Loucy (cell line): ENCODE measurements around the gene AK4.
"Not testable (repeated sequence)": the region's sequence is repeated elsewhere in the genome, so short reads cannot be mapped to it uniquely, and the experiment has no call there.

Source experiments
- H2AFZ ChIP-seq: fragments of 200-600 bp; sonication (generic); 2 replicates; pipeline ENCODE4 v1.6.0; 2016; ENCODE audit warnings: antibody characterized with exemption, mild to moderate bottlenecking, low read length, moderate library complexity
- H3F3A ChIP-seq: fragments of 200-600 bp; 2 replicates; pipeline ENCODE4 v1.6.0; 2016; ENCODE audit warnings: antibody characterized with exemption, low read depth, mild to moderate bottlenecking
- H3K27me3 ChIP-seq: fragments of 200-600 bp; sonication (generic); 2 replicates; pipeline ENCODE4 v1.6.1; 2014; ENCODE audit warnings: low read length, mild to moderate bottlenecking; ENCODE audit not compliant: insufficient read depth, poor library complexity, severe bottlenecking
- H3K36me3 ChIP-seq: fragments of 200-600 bp; sonication (generic); 2 replicates; pipeline ENCODE4 v1.6.1; 2016; ENCODE audit warnings: low read length; ENCODE audit not compliant: insufficient read depth
- H3K4me1 ChIP-seq: fragments of 200-600 bp; sonication (generic); 2 replicates; pipeline ENCODE4 v1.5.1; 2014; ENCODE audit warnings: low read length, mild to moderate bottlenecking; ENCODE audit not compliant: insufficient read depth, poor library complexity, severe bottlenecking
- H3K4me2 ChIP-seq: fragments of 200-600 bp; sonication (generic); 2 replicates; pipeline ENCODE4 v1.6.0; 2014; ENCODE audit warnings: antibody characterized with exemption, low read length, low read depth, mild to moderate bottlenecking; ENCODE audit not compliant: poor library complexity, severe bottlenecking
- H3K4me3 ChIP-seq: fragments of 200-600 bp; sonication (generic); 2 replicates; pipeline ENCODE4 v1.5.1; 2014; ENCODE audit warnings: low read length, mild to moderate bottlenecking, mixed read lengths; ENCODE audit not compliant: poor library complexity, severe bottlenecking
- H3K79me2 ChIP-seq: fragments of 200-600 bp; sonication (generic); 2 replicates; pipeline ENCODE4 v1.6.1; 2014; ENCODE audit warnings: low read length; ENCODE audit not compliant: insufficient read depth
- H3K9ac ChIP-seq: fragments of 200-600 bp; sonication (generic); 2 replicates; pipeline ENCODE4 v1.6.0; 2014; ENCODE audit warnings: mild to moderate bottlenecking, low read depth, low read length, moderate library complexity; ENCODE audit not compliant: poor library complexity, severe bottlenecking
- H3K9me2 ChIP-seq: fragments of 200-600 bp; sonication (generic); replicated peaks from 2 replicates; pipeline ENCODE4 v1.6.1; 2016; ENCODE audit warnings: low read depth, low read length, mixed read lengths
- H3K9me3 ChIP-seq: fragments of 200-600 bp; sonication (generic); 2 replicates; pipeline ENCODE4 v1.6.1; 2014; ENCODE audit warnings: mild to moderate bottlenecking, antibody characterized with exemption, low read length, low read depth; ENCODE audit not compliant: insufficient read depth
- H4K20me1 ChIP-seq: fragments of 200-600 bp; sonication (generic); 2 replicates; pipeline ENCODE4 v1.6.0; 2014; ENCODE audit warnings: antibody characterized with exemption, low read length, mild to moderate bottlenecking; ENCODE audit not compliant: insufficient read depth, poor library complexity, severe bottlenecking
- EZH2phosphoT487 ChIP-seq: fragments of 200-600 bp; IDR thresholded peaks from 2 replicates; pipeline ENCODE4 v1.6.1; 2018; ENCODE audit warnings: antibody characterized with exemption, mild to moderate bottlenecking, moderate library complexity, borderline replicate concordance
- TF ChIP-seq, protein P1 (sequence below): fragments of 200-600 bp; sonication (generic); conservative IDR thresholded peaks from 2 replicates; pipeline ENCODE4 v1.5.1; 2014; ENCODE audit warnings: mild to moderate bottlenecking, antibody characterized with exemption, low read length

AK4 gene

DNA sequence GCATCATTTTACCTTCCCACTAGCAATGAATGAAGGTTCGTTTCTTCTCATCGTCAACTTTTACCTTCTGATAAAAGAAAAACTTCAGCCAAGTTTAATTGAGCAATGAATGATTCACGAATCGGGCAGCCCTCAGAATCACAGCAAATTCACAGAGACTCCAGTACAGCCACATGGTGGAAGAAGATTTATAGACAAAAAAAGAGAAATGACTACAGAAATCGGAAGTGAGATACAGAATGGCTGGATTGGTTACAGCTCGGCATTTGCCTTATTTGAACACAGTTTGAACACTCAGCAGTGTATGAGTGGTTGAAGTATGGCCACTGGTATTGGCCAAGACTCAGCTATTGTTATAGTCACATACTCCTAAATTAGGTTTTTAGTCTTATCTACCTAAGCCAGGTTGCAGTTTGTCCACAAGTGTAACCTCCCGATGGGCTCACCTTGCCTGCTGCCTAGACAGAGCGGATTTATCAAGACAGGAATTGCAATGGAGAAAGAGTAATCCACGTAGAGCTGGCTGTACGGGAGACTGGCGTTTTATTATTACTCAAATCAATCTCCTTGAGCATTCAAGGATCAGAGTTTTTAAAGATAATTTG lies 15.3 kb downstream of the AK4 start:
- H3K4me2 ChIP-seq: no peak overlapping the region
- no peak overlapping the region for H3K9ac ChIP-seq
- no peaks in the 10 kb centered on the region for H3K9me3 ChIP-seq
- no peaks in the 10 kb centered on the region for H3K27me3 ChIP-seq
- H4K20me1 ChIP-seq: peaks cover 59% of the 10 kb centered on the region
- H2AFZ ChIP-seq: no peak overlapping the region
- no peaks in the 10 kb centered on the region for H3F3A ChIP-seq
- peaks cover 100% of the 10 kb centered on the region for H3K79me2 ChIP-seq
- H3K4me3 ChIP-seq: no peak overlapping the region
- no peak for TF ChIP-seq EZH2phosphoT487
- TF ChIP-seq, protein P1, sequence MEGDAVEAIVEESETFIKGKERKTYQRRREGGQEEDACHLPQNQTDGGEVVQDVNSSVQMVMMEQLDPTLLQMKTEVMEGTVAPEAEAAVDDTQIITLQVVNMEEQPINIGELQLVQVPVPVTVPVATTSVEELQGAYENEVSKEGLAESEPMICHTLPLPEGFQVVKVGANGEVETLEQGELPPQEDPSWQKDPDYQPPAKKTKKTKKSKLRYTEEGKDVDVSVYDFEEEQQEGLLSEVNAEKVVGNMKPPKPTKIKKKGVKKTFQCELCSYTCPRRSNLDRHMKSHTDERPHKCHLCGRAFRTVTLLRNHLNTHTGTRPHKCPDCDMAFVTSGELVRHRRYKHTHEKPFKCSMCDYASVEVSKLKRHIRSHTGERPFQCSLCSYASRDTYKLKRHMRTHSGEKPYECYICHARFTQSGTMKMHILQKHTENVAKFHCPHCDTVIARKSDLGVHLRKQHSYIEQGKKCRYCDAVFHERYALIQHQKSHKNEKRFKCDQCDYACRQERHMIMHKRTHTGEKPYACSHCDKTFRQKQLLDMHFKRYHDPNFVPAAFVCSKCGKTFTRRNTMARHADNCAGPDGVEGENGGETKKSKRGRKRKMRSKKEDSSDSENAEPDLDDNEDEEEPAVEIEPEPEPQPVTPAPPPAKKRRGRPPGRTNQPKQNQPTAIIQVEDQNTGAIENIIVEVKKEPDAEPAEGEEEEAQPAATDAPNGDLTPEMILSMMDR: no peak
- peaks cover 21% of the 10 kb centered on the region; the same call in 1 of the 2 replicates for H3K36me3 ChIP-seq
- no peaks in the 10 kb centered on the region for H3K9me2 ChIP-seq
- peaks cover 36% of the 10 kb centered on the region for H3K4me1 ChIP-seq

DNA sequence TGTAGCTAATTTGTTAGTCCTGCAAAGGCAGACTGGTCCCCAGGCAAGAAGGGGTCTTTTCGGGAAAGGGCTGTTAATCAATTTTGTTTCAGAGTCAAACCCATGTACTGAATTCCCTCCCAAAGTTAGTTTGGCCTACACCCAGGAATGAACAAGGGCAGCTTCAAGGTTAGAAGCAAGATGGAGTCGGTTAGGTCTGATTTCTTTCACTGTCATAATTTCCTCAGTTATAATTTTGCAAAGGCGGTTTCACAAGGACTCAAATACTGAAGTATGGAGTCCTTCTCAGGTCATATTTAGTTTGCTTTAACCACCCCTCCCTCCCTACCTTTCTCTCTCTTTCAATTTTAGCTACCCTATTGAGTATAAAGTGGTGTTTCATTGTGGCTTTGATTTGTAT lies 16.1 kb downstream of the AK4 start:
- H3F3A ChIP-seq, H3K4me3 ChIP-seq, H3K27me3 ChIP-seq, H2AFZ ChIP-seq, H3K9ac ChIP-seq, H3K4me2 ChIP-seq, H3K9me2 ChIP-seq, H3K9me3 ChIP-seq: not testable (repeated sequence)
- peaks cover 100% of the 10 kb centered on the region for H3K79me2 ChIP-seq
- peaks cover 53% of the 10 kb centered on the region for H4K20me1 ChIP-seq
- peaks cover 34% of the 10 kb centered on the region for H3K4me1 ChIP-seq
- peaks cover 21% of the 10 kb centered on the region; the same call in 1 of the 2 replicates for H3K36me3 ChIP-seq

DNA sequence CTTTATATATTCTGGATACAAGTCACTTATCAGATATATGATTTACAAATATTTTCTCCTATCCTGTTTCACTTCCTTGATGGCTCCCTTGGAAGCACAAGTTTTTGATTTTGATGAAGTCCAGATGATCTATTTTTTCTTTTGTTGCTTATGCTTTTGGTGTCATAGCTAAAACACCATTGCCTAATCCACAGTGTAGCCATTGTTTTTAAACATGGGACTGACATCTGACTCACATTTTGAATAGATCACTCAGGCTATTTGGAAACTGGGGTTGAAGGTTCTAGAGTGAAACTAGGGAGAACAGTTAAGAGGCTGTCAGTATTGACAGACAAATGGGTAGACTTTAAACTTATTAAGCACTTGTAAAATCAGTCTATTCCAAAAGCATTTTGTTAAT lies 16.6 kb downstream of the AK4 start:
- H3K9me3 ChIP-seq: no peaks in the 10 kb centered on the region
- H3K4me2 ChIP-seq: no peak overlapping the region
- H3K27me3 ChIP-seq: no peaks in the 10 kb centered on the region
- no peak overlapping the region for H3K4me3 ChIP-seq
- no peak overlapping the region for H3K9ac ChIP-seq
- H3F3A ChIP-seq: no peaks in the 10 kb centered on the region
- no peak overlapping the region for H2AFZ ChIP-seq
- peaks cover 49% of the 10 kb centered on the region for H4K20me1 ChIP-seq
- H3K79me2 ChIP-seq: peaks cover 100% of the 10 kb centered on the region
- no peaks in the 10 kb centered on the region for H3K9me2 ChIP-seq
- peaks cover 31% of the 10 kb centered on the region for H3K4me1 ChIP-seq
- peaks cover 21% of the 10 kb centered on the region; the same call in 1 of the 2 replicates for H3K36me3 ChIP-seq
- TF ChIP-seq EZH2phosphoT487: no peak
- TF ChIP-seq, protein P1: no peak
